ENCODE data around the gene DIDO1.
"Not testable (repeated sequence)": the region's sequence is repeated elsewhere in the genome, so short reads cannot be mapped to it uniquely, and the experiment has no call there.

DIDO1 gene

GRCh38 chr20:62860391-62860923 is 65.8 kb downstream of the DIDO1 start:
- FAIRE-seq (peak; percentile 84), DNase-seq (ENCODE audit: insufficient read length, low spot score) (peak; percentile 78)

GRCh38 chr20:62859721-62860120 is 66.6 kb downstream of the DIDO1 start:
- no peak for DNase-seq (ENCODE audit: insufficient read length, low spot score)
- FAIRE-seq = no peak

- FAIRE-seq (no peak), DNase-seq (ENCODE audit: insufficient read length, low spot score) (no peak)
These were observed 68.1 kb downstream of the DIDO1 start for GRCh38 chr20:62858058-62858830.

- FAIRE-seq = peak; percentile 80
- no peak for DNase-seq (ENCODE audit: insufficient read length, low spot score)
These were observed 69.2 kb downstream of the DIDO1 start for GRCh38 chr20:62856931-62857619.

GRCh38 chr20:62855120-62855519 is 71.2 kb downstream of the DIDO1 start:
- no peak for FAIRE-seq

GRCh38 chr20:62854121-62854520 is 72.2 kb downstream of the DIDO1 start:
- FAIRE-seq (no peak), DNase-seq (ENCODE audit: insufficient read length, low spot score) (no peak)

More at GRCh38 chr20:62855120-62855519, 71.2 kb downstream of the DIDO1 start:
- DNase-seq (ENCODE audit: insufficient read length, low spot score) = no peak

GRCh38 chr20:62853304-62853703 is 73.0 kb downstream of the DIDO1 start:
- FAIRE-seq; DNase-seq (ENCODE audit: insufficient read length, low spot score): not testable (repeated sequence)

- FAIRE-seq (no peak), DNase-seq (ENCODE audit: insufficient read length, low spot score) (no peak)
These were observed 73.5 kb downstream of the DIDO1 start for GRCh38 chr20:62852841-62853240.

- DNase-seq (ENCODE audit: insufficient read length, low spot score) = no peak
- no peak for FAIRE-seq
These were observed 74.1 kb downstream of the DIDO1 start for GRCh38 chr20:62852196-62852595.

- DNase-seq (ENCODE audit: insufficient read length, low spot score) = no peak
- FAIRE-seq = no peak
These were observed 75.9 kb downstream of the DIDO1 start for GRCh38 chr20:62850333-62850974.

GRCh38 chr20:62849431-62849830 is 76.9 kb downstream of the DIDO1 start:
- no peak for FAIRE-seq
- DNase-seq (ENCODE audit: insufficient read length, low spot score) = no peak

GRCh38 chr20:62848917-62849316 is 77.4 kb downstream of the DIDO1 start:
- not testable (repeated sequence) for FAIRE-seq

GRCh38 chr20:62846166-62846890 is 80.0 kb downstream of the DIDO1 start:
- no peak for DNase-seq (ENCODE audit: insufficient read length, low spot score)
- FAIRE-seq = no peak

More at GRCh38 chr20:62848917-62849316, 77.4 kb downstream of the DIDO1 start:
- not testable (repeated sequence) for DNase-seq (ENCODE audit: insufficient read length, low spot score)

GRCh38 chr20:62845416-62846160 is 80.7 kb downstream of the DIDO1 start:
- DNase-seq (ENCODE audit: insufficient read length, low spot score) (no peak), FAIRE-seq (no peak)

- DNase-seq (ENCODE audit: insufficient read length, low spot score) (no peak), FAIRE-seq (no peak)
These were observed 82.1 kb downstream of the DIDO1 start for GRCh38 chr20:62844182-62844581.

- peak; percentile 52 for FAIRE-seq
- DNase-seq (ENCODE audit: insufficient read length, low spot score) = no peak
These were observed 82.6 kb downstream of the DIDO1 start for GRCh38 chr20:62843656-62844055.

GRCh38 chr20:62841705-62842212 is 84.5 kb downstream of the DIDO1 start:
- DNase-seq (ENCODE audit: insufficient read length, low spot score) (no peak), FAIRE-seq (no peak)

GRCh38 chr20:62840244-62841197 is 85.8 kb downstream of the DIDO1 start:
- DNase-seq (ENCODE audit: insufficient read length, low spot score) = no peak
- FAIRE-seq = no peak

GRCh38 chr20:62839816-62840215 is 86.5 kb downstream of the DIDO1 start:
- no peak for FAIRE-seq
- no peak for DNase-seq (ENCODE audit: insufficient read length, low spot score)

Measured in HTR-8/SVneo (cell line).